Stimulated activated CD4-positive, alpha-beta T cell treated with anti-CD3 and anti-CD28 coated beads, Interleukin-4, amount 100 ng/mL, for 4 hours (primary cell): ENCODE results near the gene UBE3A.
"Not testable (repeated sequence)": the region's sequence is repeated elsewhere in the genome, so short reads cannot be mapped to it uniquely, and the experiment has no call there.

Source experiments
- DNase-seq, 2 experiments: peaks; one replicate each; pipeline ENCODE4 v3.0.0-alpha.2; 2020

UBE3A gene

GRCh38 chr15:25437777-25438600, 835 bp downstream of the UBE3A start:
- DNase-seq = peak; percentile 39 to 52

GRCh38 chr15:25436707-25437106, 2.1 kb downstream of the UBE3A start:
- DNase-seq = no peak

GRCh38 chr15:25435474-25436243, 3.2 kb downstream of the UBE3A start:
- DNase-seq = no peak

- no peak for DNase-seq
These were observed 5.5 kb downstream of the UBE3A start for GRCh38 chr15:25433118-25433865.

- DNase-seq = no peak
These were observed 6.8 kb downstream of the UBE3A start for GRCh38 chr15:25431836-25432561.

GRCh38 chr15:25427861-25428260, 11.0 kb downstream of the UBE3A start:
- DNase-seq = no peak

- DNase-seq = no peak
These were observed 11.8 kb downstream of the UBE3A start for GRCh38 chr15:25426896-25427610.

GRCh38 chr15:25424073-25424472, 14.8 kb downstream of the UBE3A start:
- no peak for DNase-seq

GRCh38 chr15:25422021-25422420, 16.8 kb downstream of the UBE3A start:
- DNase-seq = no peak

GRCh38 chr15:25418202-25418601, 20.6 kb downstream of the UBE3A start:
- DNase-seq = no peak

- no peak for DNase-seq
These were observed 21.2 kb downstream of the UBE3A start for GRCh38 chr15:25417604-25418003.

GRCh38 chr15:25416693-25417092, 22.1 kb downstream of the UBE3A start:
- DNase-seq = no peak

- no peak for DNase-seq
These were observed 23.1 kb downstream of the UBE3A start for GRCh38 chr15:25415707-25416106.

GRCh38 chr15:25415217-25415616, 23.6 kb downstream of the UBE3A start:
- no peak for DNase-seq

GRCh38 chr15:25410649-25411048, 28.2 kb downstream of the UBE3A start:
- no peak for DNase-seq

GRCh38 chr15:25409731-25410130, 29.1 kb downstream of the UBE3A start:
- not testable (repeated sequence) for DNase-seq

GRCh38 chr15:25408929-25409328, 29.9 kb downstream of the UBE3A start:
- no peak for DNase-seq

GRCh38 chr15:25408428-25408827, 30.4 kb downstream of the UBE3A start:
- no peak for DNase-seq

GRCh38 chr15:25407950-25408349, 30.9 kb downstream of the UBE3A start:
- DNase-seq = no peak

- no peak for DNase-seq
These were observed 32.0 kb downstream of the UBE3A start for GRCh38 chr15:25406846-25407245.

- no peak for DNase-seq
These were observed 32.6 kb downstream of the UBE3A start for GRCh38 chr15:25406261-25406660.

- no peak for DNase-seq
These were observed 35.1 kb downstream of the UBE3A start for GRCh38 chr15:25403771-25404170.
